22Rv1 (cell line): Measurements from ENCODE around the gene TRIB2.

ENCODE experiments used
- CTCF ChIP-seq: fragments of 450-650 bp; IDR thresholded peaks from 2 replicates; pipeline ENCODE4 v1.5.1; 2017; ENCODE audit warnings: mild to moderate bottlenecking
- ZFX ChIP-seq: fragments of 450-650 bp; IDR thresholded peaks from 2 replicates; pipeline ENCODE4 v1.6.1; 2017; ENCODE audit warnings: antibody characterized with exemption, borderline replicate concordance

DNA sequence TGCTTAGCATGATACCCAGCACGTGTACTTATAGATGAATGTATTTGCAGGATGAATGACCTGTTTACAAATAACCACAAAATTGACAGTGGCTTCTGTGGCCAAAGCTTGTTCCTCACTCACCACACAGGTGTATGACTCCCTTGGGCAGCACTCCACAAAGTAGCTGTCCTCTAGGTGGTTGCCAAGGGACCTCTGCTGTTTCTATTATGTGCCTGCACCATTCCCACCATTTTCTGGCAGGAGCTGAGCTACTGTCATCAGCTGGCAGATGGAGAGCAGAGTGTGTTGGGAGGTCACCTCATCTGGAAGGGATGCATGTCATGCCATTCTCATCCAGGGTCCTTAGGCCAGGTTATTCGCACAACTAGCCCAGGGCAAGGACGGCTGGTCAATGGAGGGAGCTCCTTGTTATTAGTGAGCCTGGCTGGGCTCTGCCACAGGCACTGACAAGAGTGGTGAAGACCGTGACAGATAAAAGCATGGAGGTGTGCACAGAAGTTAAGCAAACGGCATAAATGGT lies 37.1 kb upstream of the TRIB2 start:
- TF ChIP-seq CTCF (no peak), ZFX (no peak)
